ENCODE results near the gene SMYD3.

DNA sequence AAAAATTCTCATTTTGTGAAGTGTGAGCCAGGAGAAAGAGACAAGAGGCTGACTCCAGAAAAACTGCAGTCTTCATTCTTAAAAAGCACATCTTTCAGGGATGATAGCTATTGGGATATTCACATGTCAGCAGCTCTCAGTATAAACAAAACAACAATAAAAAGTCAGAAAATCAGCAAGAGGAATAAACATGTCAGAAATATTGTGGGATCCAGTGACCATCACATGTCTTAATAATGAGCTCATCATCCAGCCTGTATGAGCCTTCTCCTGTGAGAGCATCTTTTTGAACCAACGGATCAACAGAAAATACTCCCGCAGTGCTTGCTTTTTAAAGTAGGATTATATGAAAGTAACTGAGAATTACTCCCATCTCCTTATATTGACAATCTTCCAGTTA lies 241.6 kb downstream of the SMYD3 start:
- TF ChIP-seq POLR2A (IDR thresholded peaks at IDR 0.05; ENCODE audit: low read length), result no peak
- TF ChIP-seq GATA1 (IDR thresholded peaks at IDR 0.05; ENCODE audit: low read depth, low read length), result no peak
